Thymus (tissue), 11 donors: ENCODE data around the gene GPATCH8. TPM values are rescaled to one million over a fixed set of nuclear protein-coding genes. Genes with fewer than 3 reads are reported as not detected.
"Not testable (repeated sequence)": the region's sequence is repeated elsewhere in the genome, so short reads cannot be mapped to it uniquely, and the experiment has no call there.

Source experiments
- DNase-seq, 9 donors: peaks; one replicate each; pipeline ENCODE4 v3.0.0-alpha.2; 2013; ENCODE audit warnings: low spot score in 9 of 9, low read depth in 6 of 9, missing footprints in 1 of 9
- H3K27ac ChIP-seq, 2 donors: one replicate each; pipeline ENCODE4 v1.5.1; 2013; ENCODE audit warnings: control low read depth in 1 of 2, low read depth in 1 of 2, low read length in 1 of 2, mild to moderate bottlenecking in 1 of 2, moderate library complexity in 1 of 2
- H3K27me3 ChIP-seq, 2 donors: one replicate each; pipeline ENCODE4 v1.5.1; 2013; ENCODE audit warnings: low read length in 1 of 2; ENCODE audit not compliant: control insufficient read depth in 2 of 2, insufficient read depth in 1 of 2
- H3K36me3 ChIP-seq, 2 donors: one replicate each; pipeline ENCODE4 v1.5.1; 2013; ENCODE audit warnings: low read length in 1 of 2, mild to moderate bottlenecking in 1 of 2, moderate library complexity in 1 of 2; ENCODE audit not compliant: control insufficient read depth in 2 of 2, insufficient read depth in 2 of 2
- H3K4me1 ChIP-seq, 2 donors: one replicate each; pipeline ENCODE4 v1.5.1; 2013; ENCODE audit warnings: low read length in 2 of 2; ENCODE audit not compliant: control insufficient read depth in 2 of 2, insufficient read depth in 2 of 2
- H3K4me3 ChIP-seq, 2 donors: one replicate each; pipeline ENCODE4 v1.5.1; 2013; ENCODE audit warnings: low read length in 2 of 2, control low read depth in 1 of 2, mild to moderate bottlenecking in 1 of 2
- H3K9me3 ChIP-seq, 2 donors: one replicate each; pipeline ENCODE4 v1.5.1; 2013; ENCODE audit warnings: low read length in 1 of 2, mild to moderate bottlenecking in 1 of 2; ENCODE audit not compliant: control insufficient read depth in 2 of 2, insufficient read depth in 1 of 2
- WGBS: extraction: QIAGEN DNeasy Blood & Tissue Kit; methylation state at CpG from one replicate; pipeline ENCODE4 v1.1.7; 2013; 5-methylcytosine and 5-hydroxymethylcytosine counted together
- polyA plus RNA-seq: library from polyadenylated mRNA; stranded (reverse); fragments of 200-250 nt; gene quantifications from one replicate; pipeline ENCODE4 v1.2.3, GENCODE V29; 2013
- total RNA-seq: library from RNA; stranded (reverse); fragments of 120-200 nt; gene quantifications from one replicate; pipeline ENCODE4 v1.2.4, GENCODE V29; 2013
- donor health status: healthy.

Gene GPATCH8
- total and polyA plus RNA-seq, 2 donors, result 11.1 to 12.7 TPM

GRCh38 chr17:44367231-44367979, 135.8 kb downstream of the GPATCH8 start:
- H3K4me1 ChIP-seq, result peaks cover 5 to 11% of the 10 kb centered on the region in 2 donors
- H3K9me3 ChIP-seq, result no peaks in the 10 kb centered on the region
- no peak for DNase-seq
- H3K27me3 ChIP-seq, result peaks cover 12 to 63% of the 10 kb centered on the region in 2 donors
- WGBS, result 95% methylated on average over 7 of the region's 7 CpGs
- H3K4me3 ChIP-seq, result no peak overlapping the region
- no peaks in the 10 kb centered on the region for H3K36me3 ChIP-seq
- H3K27ac ChIP-seq, result no peak overlapping the region

- peaks cover 17 to 66% of the 10 kb centered on the region in 2 donors for H3K27me3 ChIP-seq
- peaks cover 5 to 19% of the 10 kb centered on the region in 2 donors for H3K4me1 ChIP-seq
- not testable (repeated sequence) for DNase-seq, H3K36me3 ChIP-seq, H3K4me3 ChIP-seq, H3K27ac ChIP-seq, H3K9me3 ChIP-seq
- WGBS, result 97% methylated on average over 5 of the region's 5 CpGs
These were observed 138.2 kb downstream of the GPATCH8 start for GRCh38 chr17:44365051-44365450.

- peaks cover 5 to 26% of the 10 kb centered on the region in 2 donors for H3K4me1 ChIP-seq
- peak within 1 kb of the TSS; percentile 41 to 61 for H3K4me3 ChIP-seq
- WGBS, result under 1% methylated on average over 63 of the region's 63 CpGs
- H3K27ac ChIP-seq, result no peak within 1 kb of the TSS
- peak in 6 of 9 donors; percentile 32 to 76 (median 56) for DNase-seq
- no peaks in the 10 kb centered on the region for H3K9me3 ChIP-seq
- H3K27me3 ChIP-seq, result peaks cover 17 to 67% of the 10 kb centered on the region in 2 donors
- no peaks in the 10 kb centered on the region for H3K36me3 ChIP-seq
These were observed 139.5 kb downstream of the GPATCH8 start, which contains the start of gene FAM171A2 for GRCh38 chr17:44363613-44364159. Gene FAM171A2 (minus strand): TSS chr17:44363853. CDS start chr17:44363714, 139 bp downstream.

DNA sequence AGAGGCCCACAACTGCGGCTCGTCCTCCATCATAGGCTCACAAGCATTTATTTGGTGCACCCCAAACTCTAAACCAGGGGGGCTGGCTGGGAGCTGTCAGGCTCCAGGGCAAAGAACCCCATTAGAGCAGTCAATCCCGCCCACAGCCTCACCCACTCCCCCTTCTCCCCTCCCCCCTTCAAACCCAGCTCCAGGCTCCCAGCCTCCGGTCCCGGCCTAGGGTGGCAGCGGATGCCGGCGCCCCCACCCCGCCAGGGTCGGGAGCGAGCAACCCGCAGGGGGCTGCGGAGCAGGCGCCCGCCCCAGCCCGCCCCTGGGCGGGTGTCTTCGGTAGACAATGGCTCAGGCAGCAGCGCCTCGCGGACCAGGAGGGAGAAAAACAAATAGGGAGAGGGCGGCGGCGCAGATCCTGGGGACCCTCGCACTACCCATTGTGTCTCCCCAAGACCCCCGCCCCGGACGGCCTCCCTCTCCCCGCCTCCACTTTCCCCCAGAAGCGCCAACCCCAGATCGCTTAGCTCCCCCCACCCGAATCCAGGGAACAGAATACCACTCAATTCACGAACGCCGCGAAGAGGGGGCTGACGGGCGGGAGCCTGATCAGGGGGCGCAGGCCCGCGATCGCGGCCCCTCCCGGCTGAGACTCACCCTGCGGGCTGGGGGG, 140.1 kb downstream of the GPATCH8 start:
- under 1% methylated on average over 45 of the region's 45 CpGs for WGBS
- Histone ChIP-seq H3K27me3 (peaks cover 17 to 68% of the 10 kb centered on the region in 2 donors), H3K27ac (no peak overlapping the region), H3K4me1 (peaks cover 5 to 29% of the 10 kb centered on the region in 2 donors), H3K36me3 (no peaks in the 10 kb centered on the region), H3K4me3 (peak overlapping the region; percentile 41 to 61), H3K9me3 (no peaks in the 10 kb centered on the region)
- DNase-seq, result peak in 1 of 9 donors; percentile 47

DNA sequence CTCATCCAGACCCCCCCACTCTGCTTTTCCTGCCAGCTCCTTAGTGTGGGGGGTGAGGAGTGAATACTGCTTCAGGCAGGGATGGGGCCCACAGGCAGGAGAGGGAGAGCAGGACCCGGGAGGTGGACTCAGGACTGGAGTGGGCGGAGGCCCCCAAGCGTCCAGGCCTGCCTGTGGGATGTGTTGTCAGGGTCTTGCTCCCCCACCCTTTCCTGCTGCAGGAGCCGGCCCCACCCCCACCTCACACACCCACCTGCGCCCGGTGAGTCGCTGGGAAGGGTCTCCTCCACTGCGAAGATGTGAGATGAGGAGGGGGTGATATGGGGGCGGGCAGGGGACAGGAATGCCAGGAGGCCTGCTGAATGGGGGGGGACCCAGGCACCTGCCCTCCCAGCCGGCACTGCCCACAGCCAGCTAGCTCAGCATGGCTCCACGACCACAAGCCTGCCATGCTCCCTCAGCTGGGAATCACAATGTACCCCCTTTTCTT, 140.7 kb downstream of the GPATCH8 start:
- no peak for DNase-seq

GRCh38 chr17:44361292-44362260, 141.6 kb downstream of the GPATCH8 start:
- H3K27me3 ChIP-seq, result peaks cover 17 to 62% of the 10 kb centered on the region in 2 donors
- H3K4me1 ChIP-seq, result peaks cover 5 to 29% of the 10 kb centered on the region in 2 donors
- no peak for DNase-seq
- no peak overlapping the region for H3K4me3 ChIP-seq
- H3K27ac ChIP-seq, result no peak overlapping the region
- WGBS, result 84% methylated on average over 11 of the region's 11 CpGs
- no peaks in the 10 kb centered on the region for H3K9me3 ChIP-seq
- no peaks in the 10 kb centered on the region for H3K36me3 ChIP-seq

More for the DNA sequence above, 140.7 kb downstream of the GPATCH8 start:
- peaks cover 17 to 65% of the 10 kb centered on the region in 2 donors for H3K27me3 ChIP-seq
- WGBS, result 39% methylated on average over 11 of the region's 11 CpGs
- H3K4me3 ChIP-seq, result peak overlapping the region in 1 of 2 donors; percentile 61
- H3K4me1 ChIP-seq, result peaks cover 5 to 29% of the 10 kb centered on the region in 2 donors
- H3K36me3 ChIP-seq, result no peaks in the 10 kb centered on the region
- H3K27ac ChIP-seq, result no peak overlapping the region
- no peaks in the 10 kb centered on the region for H3K9me3 ChIP-seq

DNA sequence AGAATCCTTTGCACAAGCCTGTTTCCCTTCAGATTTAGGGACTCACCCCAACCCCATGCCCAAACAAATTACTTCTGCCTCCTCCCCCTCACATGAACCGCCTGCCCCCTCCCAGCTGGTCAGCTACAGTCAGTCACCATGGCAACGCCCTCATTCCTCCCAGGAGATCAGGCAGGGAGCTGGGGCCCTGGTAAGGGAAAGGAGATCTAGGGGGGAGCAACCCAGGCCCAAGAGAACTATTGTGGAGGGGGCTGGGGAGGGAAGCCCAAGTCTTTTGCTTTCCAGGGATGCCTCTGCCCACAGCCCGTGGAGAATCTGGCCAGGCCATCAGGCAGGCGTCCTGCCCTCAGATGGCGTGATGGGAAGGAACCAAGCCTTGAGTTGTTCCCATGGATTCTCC, 142.4 kb downstream of the GPATCH8 start:
- Histone ChIP-seq H3K4me3 (no peak overlapping the region), H3K4me1 (peaks cover 5 to 29% of the 10 kb centered on the region in 2 donors), H3K36me3 (no peaks in the 10 kb centered on the region), H3K27me3 (peaks cover 17 to 63% of the 10 kb centered on the region in 2 donors), H3K27ac (no peak overlapping the region), H3K9me3 (no peaks in the 10 kb centered on the region)
- WGBS, result 93% methylated on average over 5 of the region's 5 CpGs
- no peak for DNase-seq

DNA sequence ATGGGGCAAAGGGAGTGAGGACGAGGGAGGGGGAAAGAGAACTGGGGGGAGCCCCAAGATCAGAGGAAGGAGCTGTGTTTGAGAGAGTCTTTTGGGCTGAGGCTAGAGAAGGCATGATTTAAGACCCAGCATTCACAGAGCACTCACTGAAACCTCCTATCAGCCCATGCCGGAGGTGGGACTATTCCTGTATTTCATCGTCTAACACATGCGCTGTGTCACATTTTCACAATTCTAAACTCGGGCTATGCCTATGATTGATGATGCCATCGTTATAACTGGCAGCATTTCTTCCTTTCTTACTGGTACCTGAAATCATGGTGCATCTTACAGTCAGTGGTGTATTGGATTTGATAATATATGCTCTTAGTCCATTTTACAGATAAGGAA, 143.1 kb downstream of the GPATCH8 start:
- Histone ChIP-seq H3K27me3 (peaks cover 21 to 66% of the 10 kb centered on the region in 2 donors), H3K36me3 (no peaks in the 10 kb centered on the region), H3K27ac (no peak overlapping the region), H3K4me1 (peaks cover 5 to 29% of the 10 kb centered on the region in 2 donors), H3K9me3 (no peaks in the 10 kb centered on the region), H3K4me3 (no peak overlapping the region)
- WGBS, result 71% methylated on average over 6 of the region's 6 CpGs
- DNase-seq, result no peak
